Neural cell (in vitro differentiated cells): Measurements from ENCODE around the gene SORL1-AS1. TPM values are rescaled to one million over a fixed set of nuclear protein-coding genes. Genes with fewer than 3 reads are reported as not detected.

ENCODE experiments used
- H2AFZ ChIP-seq: fragments of 200-600, 300-800 bp; sonication (generic), shearing (Covaris generic); 2 replicates; pipeline ENCODE4 v1.6.0; 2014; ENCODE audit warnings: low read depth, mild to moderate bottlenecking, antibody characterized with exemption, low read length, moderate library complexity
- H3F3A ChIP-seq: fragments of 200-600 bp; shearing (Covaris generic); 2 replicates; pipeline ENCODE4 v1.6.1; 2016; ENCODE audit warnings: mild to moderate bottlenecking, moderate library complexity, mixed read lengths, antibody characterized with exemption, low read length; ENCODE audit not compliant: insufficient read depth, poor library complexity, severe bottlenecking
- H3K27ac ChIP-seq: fragments of 200-600, 300-800 bp; sonication (generic), shearing (Covaris generic); 2 replicates; pipeline ENCODE4 v1.5.1; 2014; ENCODE audit warnings: mild to moderate bottlenecking, low read length, moderate library complexity
- H3K27me3 ChIP-seq: fragments of 300-800, 200-600 bp; sonication (generic), shearing (Covaris generic); 2 replicates; pipeline ENCODE4 v1.6.0; 2014; ENCODE audit warnings: mild to moderate bottlenecking, low read depth, low read length, moderate library complexity; ENCODE audit not compliant: insufficient read depth
- H3K36me3 ChIP-seq: fragments of 300-800, 200-600 bp; sonication (generic), shearing (Covaris generic); 2 replicates; pipeline ENCODE4 v1.5.1; 2014; ENCODE audit warnings: mild to moderate bottlenecking, antibody characterized with exemption, low read length, moderate library complexity; ENCODE audit not compliant: insufficient read depth
- H3K4me2 ChIP-seq: fragments of 300-800, 200-600 bp; sonication (generic), shearing (Covaris generic); 2 replicates; pipeline ENCODE4 v1.6.0; 2014; ENCODE audit warnings: mild to moderate bottlenecking, low read length
- H3K4me3 ChIP-seq: fragments of 300-800, 200-600 bp; sonication (generic), shearing (Covaris generic); 2 replicates; pipeline ENCODE4 v1.5.1; 2014; ENCODE audit warnings: mild to moderate bottlenecking, low read length, moderate library complexity
- H3K79me2 ChIP-seq: fragments of 200-600 bp; shearing (Covaris generic); replicated peaks from 2 replicates; pipeline ENCODE4 v1.6.0; 2014; ENCODE audit warnings: mild to moderate bottlenecking, low read length, moderate library complexity; ENCODE audit not compliant: insufficient read depth
- H3K9ac ChIP-seq: fragments of 300-800, 200-600 bp; sonication (generic), shearing (Covaris generic); 2 replicates; pipeline ENCODE4 v1.6.1; 2016; ENCODE audit warnings: mild to moderate bottlenecking, low read length, mixed read lengths
- H3K9me2 ChIP-seq: fragments of 200-600 bp; shearing (Covaris generic); 2 replicates; pipeline ENCODE4 v1.6.1; 2016; ENCODE audit warnings: mild to moderate bottlenecking, low read length, mixed read lengths; ENCODE audit not compliant: insufficient read depth
- H3K9me3 ChIP-seq: fragments of 200-600, 300-800 bp; sonication (generic), shearing (Covaris generic); 2 replicates; pipeline ENCODE4 v1.6.1; 2016; ENCODE audit warnings: mild to moderate bottlenecking, mixed run types, low read length, moderate library complexity, mixed read lengths
- H4K20me1 ChIP-seq: fragments of 200-600 bp; shearing (Covaris generic); 2 replicates; pipeline ENCODE4 v1.6.1; 2016; ENCODE audit warnings: mild to moderate bottlenecking, mixed run types; ENCODE audit not compliant: insufficient read depth
- CTCF ChIP-seq: fragments of 450-650 bp; IDR thresholded peaks from 2 replicates; pipeline ENCODE4 v1.5.1; 2014; ENCODE audit warnings: antibody characterized with exemption, mild to moderate bottlenecking, moderate library complexity; ENCODE audit not compliant: poor library complexity, severe bottlenecking
- EP300 ChIP-seq: fragments of 450-650 bp; conservative IDR thresholded peaks from 2 replicates; pipeline ENCODE4 v1.6.1; 2014; ENCODE audit warnings: antibody characterized with exemption, mild to moderate bottlenecking, moderate library complexity; ENCODE audit not compliant: poor library complexity, severe bottlenecking
- MXI1 ChIP-seq: fragments of 450-650 bp; conservative IDR thresholded peaks from 2 replicates; pipeline ENCODE4 v1.6.1; 2014; ENCODE audit warnings: antibody characterized with exemption, mild to moderate bottlenecking; ENCODE audit not compliant: poor library complexity, severe bottlenecking
- POLR2AphosphoS5 ChIP-seq: IDR thresholded peaks from 2 replicates; pipeline ENCODE4 v1.6.1; 2012
- SMC3 ChIP-seq: fragments of 450-650 bp; conservative IDR thresholded peaks from 2 replicates; pipeline ENCODE4 v1.6.1; 2014; ENCODE audit warnings: antibody characterized with exemption, mild to moderate bottlenecking, moderate library complexity; ENCODE audit not compliant: poor library complexity
- TAF1 ChIP-seq: IDR thresholded peaks from 2 replicates; pipeline ENCODE4 v1.6.1; 2012; ENCODE audit warnings: low read depth
- polyA plus RNA-seq: library from polyadenylated mRNA; depleted of rRNA; stranded (reverse); fragments of >200 nt; gene quantifications from 2 replicates; pipeline ENCODE4 v1.2.3, GENCODE V29; 2014
- TF ChIP-seq, protein P1 (sequence below): IDR thresholded peaks from 2 replicates; pipeline ENCODE4 v1.6.1; 2012; ENCODE audit warnings: borderline replicate concordance

SORL1-AS1 gene

GRCh38 chr11:121389651-121390050 lies 63.1 kb downstream of the SORL1-AS1 start:
- Histone ChIP-seq H3K9me3 (no peaks in the 10 kb centered on the region), H4K20me1 (no peaks in the 10 kb centered on the region), H3K79me2 (no peaks in the 10 kb centered on the region), H3K9me2 (no peaks in the 10 kb centered on the region), H3K27ac (no peak overlapping the region), H3K9ac (peak overlapping the region; percentile 24), H3K36me3 (no peaks in the 10 kb centered on the region), H3F3A (no peaks in the 10 kb centered on the region), H2AFZ (peak overlapping the region; percentile 56), H3K27me3 (no peaks in the 10 kb centered on the region), H3K4me3 (peak overlapping the region; percentile 17), H3K4me2 (no peak overlapping the region)
- TF ChIP-seq EP300 = no peak
- no peak for TF ChIP-seq POLR2AphosphoS5
- TF ChIP-seq CTCF = no peak
- TF ChIP-seq, protein P1, sequence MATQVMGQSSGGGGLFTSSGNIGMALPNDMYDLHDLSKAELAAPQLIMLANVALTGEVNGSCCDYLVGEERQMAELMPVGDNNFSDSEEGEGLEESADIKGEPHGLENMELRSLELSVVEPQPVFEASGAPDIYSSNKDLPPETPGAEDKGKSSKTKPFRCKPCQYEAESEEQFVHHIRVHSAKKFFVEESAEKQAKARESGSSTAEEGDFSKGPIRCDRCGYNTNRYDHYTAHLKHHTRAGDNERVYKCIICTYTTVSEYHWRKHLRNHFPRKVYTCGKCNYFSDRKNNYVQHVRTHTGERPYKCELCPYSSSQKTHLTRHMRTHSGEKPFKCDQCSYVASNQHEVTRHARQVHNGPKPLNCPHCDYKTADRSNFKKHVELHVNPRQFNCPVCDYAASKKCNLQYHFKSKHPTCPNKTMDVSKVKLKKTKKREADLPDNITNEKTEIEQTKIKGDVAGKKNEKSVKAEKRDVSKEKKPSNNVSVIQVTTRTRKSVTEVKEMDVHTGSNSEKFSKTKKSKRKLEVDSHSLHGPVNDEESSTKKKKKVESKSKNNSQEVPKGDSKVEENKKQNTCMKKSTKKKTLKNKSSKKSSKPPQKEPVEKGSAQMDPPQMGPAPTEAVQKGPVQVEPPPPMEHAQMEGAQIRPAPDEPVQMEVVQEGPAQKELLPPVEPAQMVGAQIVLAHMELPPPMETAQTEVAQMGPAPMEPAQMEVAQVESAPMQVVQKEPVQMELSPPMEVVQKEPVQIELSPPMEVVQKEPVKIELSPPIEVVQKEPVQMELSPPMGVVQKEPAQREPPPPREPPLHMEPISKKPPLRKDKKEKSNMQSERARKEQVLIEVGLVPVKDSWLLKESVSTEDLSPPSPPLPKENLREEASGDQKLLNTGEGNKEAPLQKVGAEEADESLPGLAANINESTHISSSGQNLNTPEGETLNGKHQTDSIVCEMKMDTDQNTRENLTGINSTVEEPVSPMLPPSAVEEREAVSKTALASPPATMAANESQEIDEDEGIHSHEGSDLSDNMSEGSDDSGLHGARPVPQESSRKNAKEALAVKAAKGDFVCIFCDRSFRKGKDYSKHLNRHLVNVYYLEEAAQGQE = peak; percentile 18
- no peak for TF ChIP-seq MXI1
- TF ChIP-seq TAF1 = no peak
- TF ChIP-seq SMC3 = no peak

Other genes starting within 250 kb of the SORL1-AS1 start
- gene SC5D, start 160.2 kb downstream of the SORL1-AS1 start, polyA plus RNA-seq = 74.3 and 75.7 TPM in 2 replicates
- 6.5 and 6.9 TPM in 2 replicates for gene SORL1, start 653 bp downstream of the SORL1-AS1 start, polyA plus RNA-seq